Measurements from ENCODE around the gene VGLL1. TPM values are rescaled to one million over a fixed set of nuclear protein-coding genes. Genes with fewer than 3 reads are reported as not detected.

Gene VGLL1
- total and polyA plus RNA-seq, 3 experiments from 2014 or later, result not detected

DNA sequence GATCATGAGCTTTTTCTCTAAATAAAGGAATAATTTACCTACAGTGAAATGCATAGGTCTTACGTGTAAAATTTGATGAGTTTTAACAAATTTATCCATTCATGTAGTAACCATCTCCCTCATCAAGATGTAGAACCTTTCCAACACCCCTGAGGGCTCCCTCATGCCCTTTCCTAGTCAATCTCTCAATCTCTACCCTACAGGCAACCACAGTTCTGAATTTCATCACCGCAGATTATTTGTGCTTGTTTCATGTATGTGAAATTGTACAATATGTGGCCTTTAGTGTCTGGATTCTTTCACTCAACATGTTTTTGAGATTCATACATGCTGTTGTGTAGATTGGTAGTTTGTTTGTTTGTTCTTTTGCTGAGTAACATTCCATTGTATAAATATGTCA lies 2.1 kb downstream of the VGLL1 start:
- peaks cover 4 to 19% of the 10 kb centered on the region in 2 donors for H3K27me3 Mint-ChIP-seq
- no peaks in the 10 kb centered on the region for H3K36me3 Mint-ChIP-seq
- POLR2A ChIA-PET, result no interaction called here
- H3K27me3 ChIP-seq (ENCODE audit: insufficient read depth, low read length, poor library complexity, severe bottlenecking), result no peaks in the 10 kb centered on the region
- no peak overlapping the region for H3K4me3 Mint-ChIP-seq
- H3K9me3 ChIP-seq (ENCODE audit: low read length), result no peaks in the 10 kb centered on the region
- no peaks in the 10 kb centered on the region for H3K4me1 Mint-ChIP-seq
- H3K9me3 Mint-ChIP-seq, result no peaks in the 10 kb centered on the region
- H3K27ac Mint-ChIP-seq, result no peak overlapping the region
- no peak overlapping the region for H3K27ac ChIP-seq (ENCODE audit: low read depth, low read length)
- DNase-seq, result no peak
- no peaks in the 10 kb centered on the region for H3K36me3 ChIP-seq (ENCODE audit: insufficient read depth, low read length)
- no peaks in the 10 kb centered on the region for H3K4me1 ChIP-seq (ENCODE audit: insufficient read depth, low read length)
- CTCF ChIA-PET, result no interaction called here
- no peak overlapping the region for H3K4me3 ChIP-seq (ENCODE audit: low read length)

DNA sequence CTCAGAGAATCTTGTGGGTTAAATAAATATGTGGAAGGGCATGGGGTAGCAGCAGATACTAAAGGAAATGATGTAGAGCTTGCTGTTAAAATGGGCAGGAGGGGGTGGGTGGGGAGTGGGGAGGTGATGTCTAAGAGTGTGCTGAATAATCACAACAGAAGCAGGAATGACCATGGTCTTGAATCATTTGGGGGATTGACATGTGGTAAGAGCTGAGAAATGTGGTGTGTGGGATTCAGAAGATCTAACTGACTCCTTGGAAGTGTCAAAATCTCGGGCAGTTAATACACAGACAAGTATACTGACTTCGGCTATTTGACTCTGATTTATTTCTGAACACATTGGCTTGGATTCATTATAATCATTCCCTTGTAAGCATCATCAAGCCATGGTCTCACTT lies 6.8 kb downstream of the VGLL1 start:
- no peak for DNase-seq
- Histone ChIP-seq H3K4me3 (ENCODE audit: low read length) (no peak overlapping the region), H3K27me3 (ENCODE audit: insufficient read depth, low read length, poor library complexity, severe bottlenecking) (no peaks in the 10 kb centered on the region), H3K36me3 (ENCODE audit: insufficient read depth, low read length) (no peaks in the 10 kb centered on the region), H3K27ac (ENCODE audit: low read depth, low read length) (no peak overlapping the region), H3K4me1 (ENCODE audit: insufficient read depth, low read length) (peaks cover 9% of the 10 kb centered on the region), H3K9me3 (ENCODE audit: low read length) (no peaks in the 10 kb centered on the region)
- Mint-ChIP-seq H3K27me3 (peaks cover 4 to 5% of the 10 kb centered on the region in 2 donors), H3K9me3 (peaks cover 0 to 2% (median 0%) of the 10 kb centered on the region in 5 donors), H3K4me3 (no peak overlapping the region), H3K27ac (peak overlapping the region in 1 of 8 donors; percentile 5), H3K4me1 (peaks cover 3 to 12% (median 10%) of the 10 kb centered on the region in 3 donors), H3K36me3 (no peaks in the 10 kb centered on the region)
- ChIA-PET CTCF (no interaction called here), POLR2A (no interaction called here)

DNA sequence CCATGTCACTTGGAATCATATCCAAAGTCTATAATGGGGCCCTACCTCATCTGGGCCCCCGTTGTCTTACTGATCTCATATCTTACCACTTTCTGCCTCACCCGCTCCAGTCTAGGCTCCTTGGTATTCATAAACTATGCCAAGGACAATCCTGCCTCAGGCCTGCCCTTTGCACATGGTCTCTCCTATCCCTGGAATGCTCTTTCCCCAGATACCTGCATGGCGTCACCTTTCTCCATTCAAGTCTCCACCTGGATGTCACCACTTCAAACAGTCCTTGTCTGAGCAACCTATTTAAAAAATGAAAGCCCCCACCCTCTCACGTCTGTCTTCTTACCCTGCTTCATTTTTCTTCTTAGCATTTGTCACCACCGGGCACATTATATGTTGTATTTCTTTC lies 8.2 kb downstream of the VGLL1 start:
- H3K4me1 Mint-ChIP-seq, result peaks cover 9 to 19% (median 18%) of the 10 kb centered on the region in 3 donors

DNA sequence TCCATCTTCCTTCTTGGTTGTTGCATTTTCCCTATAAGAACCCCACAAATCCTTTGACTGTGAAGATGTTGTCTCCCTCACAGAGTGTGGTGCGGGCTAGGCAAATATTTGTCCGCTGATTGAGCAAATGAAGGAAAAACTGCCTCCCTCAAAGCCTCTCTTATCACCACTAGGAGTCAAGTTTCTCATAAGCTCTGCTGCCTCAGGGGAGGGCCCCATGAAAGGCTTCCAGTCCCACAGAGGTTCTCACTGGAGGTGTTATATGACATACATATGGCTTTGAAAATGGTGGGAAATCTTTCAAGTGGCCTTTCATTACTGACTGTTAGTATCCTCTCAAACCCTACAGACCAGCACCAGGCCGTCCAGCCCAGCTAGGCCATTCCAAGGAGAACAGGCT lies 9.3 kb downstream of the VGLL1 start:
- Histone ChIP-seq H3K27me3 (ENCODE audit: insufficient read depth, low read length, poor library complexity, severe bottlenecking) (no peaks in the 10 kb centered on the region), H3K9me3 (ENCODE audit: low read length) (no peaks in the 10 kb centered on the region), H3K4me3 (ENCODE audit: low read length) (no peak overlapping the region), H3K4me1 (ENCODE audit: insufficient read depth, low read length) (peaks cover 23% of the 10 kb centered on the region), H3K27ac (ENCODE audit: low read depth, low read length) (no peak overlapping the region), H3K36me3 (ENCODE audit: insufficient read depth, low read length) (no peaks in the 10 kb centered on the region)
- Mint-ChIP-seq H3K4me1 (peaks cover 18 to 30% (median 28%) of the 10 kb centered on the region in 3 donors), H3K4me3 (no peak overlapping the region), H3K9me3 (peaks cover 0 to 2% (median 0%) of the 10 kb centered on the region in 5 donors), H3K36me3 (no peaks in the 10 kb centered on the region), H3K27ac (no peak overlapping the region), H3K27me3 (peaks cover 1 to 3% of the 10 kb centered on the region in 2 donors)
- DNase-seq, result no peak
- ChIA-PET POLR2A (no interaction called here), CTCF (no interaction called here)

More for the DNA sequence above, 8.2 kb downstream of the VGLL1 start:
- Mint-ChIP-seq H3K4me3 (no peak overlapping the region), H3K9me3 (peaks cover 0 to 2% (median 0%) of the 10 kb centered on the region in 5 donors), H3K36me3 (no peaks in the 10 kb centered on the region), H3K27ac (no peak overlapping the region), H3K27me3 (peaks cover 1 to 4% of the 10 kb centered on the region in 2 donors)
- Histone ChIP-seq H3K4me3 (ENCODE audit: low read length) (no peak overlapping the region), H3K27ac (ENCODE audit: low read depth, low read length) (no peak overlapping the region), H3K27me3 (ENCODE audit: insufficient read depth, low read length, poor library complexity, severe bottlenecking) (no peaks in the 10 kb centered on the region), H3K36me3 (ENCODE audit: insufficient read depth, low read length) (no peaks in the 10 kb centered on the region), H3K9me3 (ENCODE audit: low read length) (no peaks in the 10 kb centered on the region), H3K4me1 (ENCODE audit: insufficient read depth, low read length) (peaks cover 12% of the 10 kb centered on the region)
- ChIA-PET CTCF (no interaction called here), POLR2A (no interaction called here)
- no peak for DNase-seq

DNA sequence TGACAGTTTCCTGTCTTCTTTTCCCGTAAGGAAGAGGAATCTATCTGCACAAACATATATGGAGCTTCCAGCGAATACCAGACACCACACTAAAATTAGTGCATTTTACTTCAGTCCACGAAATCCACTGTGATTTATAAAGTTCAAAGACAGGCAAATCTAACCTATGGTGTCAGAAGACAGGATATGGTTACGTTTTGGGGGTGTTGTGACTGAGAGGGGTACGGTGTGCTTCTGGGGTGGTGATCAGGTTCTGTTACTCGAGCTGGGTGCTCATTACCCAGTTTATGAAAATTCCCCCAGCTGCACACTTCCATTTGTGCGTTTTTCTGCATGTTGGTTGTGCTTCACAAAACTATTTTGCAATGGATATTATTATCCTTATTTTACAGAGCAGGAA lies 10.3 kb downstream of the VGLL1 start:
- ChIA-PET CTCF (no interaction called here), POLR2A (no interaction called here)
- Histone ChIP-seq H3K27ac (ENCODE audit: low read depth, low read length) (no peak overlapping the region), H3K27me3 (ENCODE audit: insufficient read depth, low read length, poor library complexity, severe bottlenecking) (no peaks in the 10 kb centered on the region), H3K4me1 (ENCODE audit: insufficient read depth, low read length) (peaks cover 33% of the 10 kb centered on the region), H3K4me3 (ENCODE audit: low read length) (no peak overlapping the region), H3K36me3 (ENCODE audit: insufficient read depth, low read length) (no peaks in the 10 kb centered on the region), H3K9me3 (ENCODE audit: low read length) (no peaks in the 10 kb centered on the region)
- Mint-ChIP-seq H3K27ac (peak overlapping the region in 2 of 8 donors; percentile 24 to 40), H3K9me3 (peaks cover 0 to 2% (median 0%) of the 10 kb centered on the region in 5 donors), H3K27me3 (no peaks in the 10 kb centered on the region), H3K4me1 (peaks cover 28 to 40% (median 38%) of the 10 kb centered on the region in 3 donors), H3K4me3 (no peak overlapping the region), H3K36me3 (no peaks in the 10 kb centered on the region)
- peak in 1 of 5 donors; percentile 40 for DNase-seq

DNA sequence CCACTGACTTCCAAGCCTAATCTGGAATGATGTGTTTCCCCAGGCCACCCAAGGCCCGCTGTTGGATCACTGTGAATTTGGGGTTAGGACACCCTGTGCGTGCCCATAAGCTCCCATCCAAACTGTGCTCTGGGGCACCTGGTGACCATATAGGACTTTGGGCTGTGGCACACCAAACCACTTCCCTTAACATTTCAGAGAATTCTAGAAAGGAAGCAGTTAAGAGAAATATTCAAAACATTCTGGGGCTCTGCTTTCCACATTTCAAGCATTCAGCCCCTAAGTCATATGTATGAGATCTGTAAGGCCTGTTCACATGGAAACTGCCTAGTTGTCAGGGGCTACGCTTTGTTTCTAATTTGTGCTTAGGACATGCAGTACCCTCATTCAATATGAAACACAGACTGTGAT lies 14.4 kb downstream of the VGLL1 start:
- Mint-ChIP-seq H3K27me3 (no peaks in the 10 kb centered on the region), H3K36me3 (no peaks in the 10 kb centered on the region), H3K4me3 (peak overlapping the region in 4 of 7 donors; percentile 6 to 58 (median 17)), H3K9me3 (no peaks in the 10 kb centered on the region), H3K4me1 (peaks cover 30 to 44% (median 42%) of the 10 kb centered on the region in 3 donors), H3K27ac (peak overlapping the region in 7 of 8 donors; percentile 20 to 90 (median 70))
- no peaks in the 10 kb centered on the region for H3K36me3 ChIP-seq (ENCODE audit: insufficient read depth, low read length)
- H3K4me1 ChIP-seq (ENCODE audit: insufficient read depth, low read length), result peaks cover 38% of the 10 kb centered on the region
- no peaks in the 10 kb centered on the region for H3K27me3 ChIP-seq (ENCODE audit: insufficient read depth, low read length, poor library complexity, severe bottlenecking)
- ChIA-PET CTCF (no interaction called here), POLR2A (no interaction called here)
- no peak overlapping the region for H3K4me3 ChIP-seq (ENCODE audit: low read length)
- no peaks in the 10 kb centered on the region for H3K9me3 ChIP-seq (ENCODE audit: low read length)
- DNase-seq, result peak in 2 of 5 donors; percentile 7 to 17
- no peak overlapping the region for H3K27ac ChIP-seq (ENCODE audit: low read depth, low read length)

DNA sequence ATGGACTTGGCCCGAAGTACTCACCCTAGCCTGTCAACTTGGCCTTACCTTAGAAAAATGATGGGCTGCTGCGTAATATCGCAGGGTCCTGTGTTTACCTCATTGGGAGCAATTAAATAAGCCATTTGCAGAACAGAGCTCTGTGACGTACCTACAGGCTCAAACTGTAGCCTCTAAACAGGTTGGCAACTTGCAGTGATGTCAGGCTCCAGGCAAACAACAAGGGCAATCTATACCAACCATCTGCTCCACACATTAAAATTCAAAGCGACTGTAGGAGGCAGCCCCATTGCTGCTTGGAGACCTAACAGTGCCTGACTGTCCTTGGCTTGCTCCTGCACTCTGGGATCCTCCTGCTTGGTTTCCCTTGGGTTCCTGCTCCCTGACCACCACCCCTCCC lies 17.2 kb downstream of the VGLL1 start:
- CTCF ChIA-PET, result interaction anchor here (1.4 kb wide), 1 partner anchor 28 kb away, joined by 4 read pairs; no protein-coding TSS in a partner anchor
- no peak for DNase-seq
- no peak overlapping the region for H3K4me3 Mint-ChIP-seq
- H3K27ac Mint-ChIP-seq, result no peak overlapping the region
- Histone ChIP-seq H3K9me3 (ENCODE audit: low read length) (no peaks in the 10 kb centered on the region), H3K27ac (ENCODE audit: low read depth, low read length) (no peak overlapping the region), H3K4me1 (ENCODE audit: insufficient read depth, low read length) (peaks cover 29% of the 10 kb centered on the region), H3K36me3 (ENCODE audit: insufficient read depth, low read length) (no peaks in the 10 kb centered on the region), H3K27me3 (ENCODE audit: insufficient read depth, low read length, poor library complexity, severe bottlenecking) (no peaks in the 10 kb centered on the region), H3K4me3 (ENCODE audit: low read length) (no peak overlapping the region)
- H3K4me1 Mint-ChIP-seq, result peaks cover 27 to 32% (median 32%) of the 10 kb centered on the region in 3 donors
- POLR2A ChIA-PET, result no interaction called here
- no peaks in the 10 kb centered on the region for H3K9me3 Mint-ChIP-seq
- H3K36me3 Mint-ChIP-seq, result no peaks in the 10 kb centered on the region
- no peaks in the 10 kb centered on the region for H3K27me3 Mint-ChIP-seq

DNA sequence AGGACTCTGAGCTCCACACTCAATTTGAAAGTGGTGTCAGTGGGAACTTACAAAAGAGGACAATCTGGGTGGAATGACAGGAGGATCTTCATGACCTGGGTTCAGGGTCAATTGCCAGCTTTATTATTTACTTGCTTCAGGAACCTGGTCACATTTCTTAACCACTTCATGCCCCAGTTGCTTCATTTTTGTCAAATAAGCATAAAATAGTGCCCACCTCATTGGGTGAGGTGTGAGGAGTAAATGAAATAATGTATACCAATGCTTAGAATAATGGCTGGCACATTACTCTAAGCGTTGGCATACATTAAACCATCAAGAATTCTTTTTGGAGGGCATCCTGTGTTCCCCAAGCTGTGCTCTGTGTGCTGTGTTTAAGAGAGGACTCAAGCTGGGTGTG lies 19.4 kb downstream of the VGLL1 start:
- no peak for DNase-seq
- CTCF ChIA-PET, result no interaction called here
- Mint-ChIP-seq H3K9me3 (no peaks in the 10 kb centered on the region), H3K27ac (no peak overlapping the region), H3K36me3 (no peaks in the 10 kb centered on the region), H3K4me3 (peak overlapping the region in 1 of 7 donors; percentile 57), H3K4me1 (peaks cover 12 to 13% (median 12%) of the 10 kb centered on the region in 3 donors), H3K27me3 (no peaks in the 10 kb centered on the region)
- Histone ChIP-seq H3K9me3 (ENCODE audit: low read length) (no peaks in the 10 kb centered on the region), H3K4me1 (ENCODE audit: insufficient read depth, low read length) (peaks cover 14% of the 10 kb centered on the region), H3K27me3 (ENCODE audit: insufficient read depth, low read length, poor library complexity, severe bottlenecking) (no peaks in the 10 kb centered on the region), H3K36me3 (ENCODE audit: insufficient read depth, low read length) (no peaks in the 10 kb centered on the region), H3K4me3 (ENCODE audit: low read length) (no peak overlapping the region), H3K27ac (ENCODE audit: low read depth, low read length) (no peak overlapping the region)
- POLR2A ChIA-PET, result no interaction called here

DNA sequence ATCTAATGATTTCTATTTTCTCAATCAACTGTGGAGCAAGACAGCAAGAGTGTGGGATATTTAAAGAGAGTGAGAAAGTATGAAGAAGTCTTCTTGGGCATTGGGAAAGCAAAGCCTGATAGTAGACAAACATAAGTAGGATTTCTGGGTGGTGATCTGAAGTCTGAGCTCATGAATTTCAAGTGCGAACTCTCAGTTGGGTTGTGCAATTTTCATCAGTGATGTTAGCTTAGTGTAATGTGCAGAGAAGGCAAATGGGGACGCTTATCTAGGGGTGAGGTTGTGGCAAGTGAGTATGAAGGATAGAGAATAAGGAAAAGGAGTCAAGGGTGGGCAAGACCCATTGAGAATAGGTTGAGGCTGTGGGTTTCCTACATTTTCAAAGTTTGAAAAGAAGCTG lies 23.7 kb downstream of the VGLL1 start:
- DNase-seq, result no peak
- Histone ChIP-seq H3K27me3 (ENCODE audit: insufficient read depth, low read length, poor library complexity, severe bottlenecking) (no peaks in the 10 kb centered on the region), H3K36me3 (ENCODE audit: insufficient read depth, low read length) (no peaks in the 10 kb centered on the region), H3K4me1 (ENCODE audit: insufficient read depth, low read length) (no peaks in the 10 kb centered on the region), H3K4me3 (ENCODE audit: low read length) (no peak overlapping the region), H3K27ac (ENCODE audit: low read depth, low read length) (no peak overlapping the region), H3K9me3 (ENCODE audit: low read length) (no peaks in the 10 kb centered on the region)
- Mint-ChIP-seq H3K4me3 (no peak overlapping the region), H3K36me3 (no peaks in the 10 kb centered on the region), H3K27ac (no peak overlapping the region), H3K27me3 (peaks cover 0 to 5% of the 10 kb centered on the region in 2 donors), H3K9me3 (no peaks in the 10 kb centered on the region), H3K4me1 (no peaks in the 10 kb centered on the region)
- CTCF ChIA-PET, result no interaction called here
- POLR2A ChIA-PET, result no interaction called here

Measured in CD8-positive, alpha-beta memory T cell (primary cell).